Peyer's patch (tissue), 4 donors: ENCODE measurements around the gene CPED1. TPM values are rescaled to one million over a fixed set of nuclear protein-coding genes. Genes with fewer than 3 reads are reported as not detected.
"Not testable (repeated sequence)": the region's sequence is repeated elsewhere in the genome, so short reads cannot be mapped to it uniquely, and the experiment has no call there.

ENCODE experiments used
- DNase-seq, 3 donors: peaks; one replicate each; pipeline ENCODE4 v3.0.0-alpha.2; 2017 to 2019
- H3K27ac ChIP-seq, 4 donors: fragments of 200-600 bp; sonication (generic); one replicate each; pipeline ENCODE4 v1.5.1; 2016 to 2019
- H3K27me3 ChIP-seq, 2 donors: fragments of 200-600 bp; sonication (generic); one replicate each; pipeline ENCODE4 v1.5.1; 2019
- H3K36me3 ChIP-seq, 3 donors: fragments of 200-600 bp; sonication (generic); one replicate each; pipeline ENCODE4 v1.5.1; 2016 to 2019
- H3K4me1 ChIP-seq, 4 donors: fragments of 200-600 bp; sonication (generic); one replicate each; pipeline ENCODE4 v1.5.1; 2016 to 2019
- H3K4me3 ChIP-seq, 4 donors: fragments of 200-600 bp; sonication (generic); 1 replicate in 3 of 4; 2 replicates in 1 of 4; pipeline ENCODE4 v1.5.1; 2016 to 2019; ENCODE audit warnings: mild to moderate bottlenecking in 1 of 4
- H3K9me3 ChIP-seq, 4 donors: fragments of 200-600 bp; sonication (generic); one replicate each; pipeline ENCODE4 v1.5.1; 2016 to 2019; ENCODE audit warnings: mild to moderate bottlenecking in 1 of 4
- POLR2A ChIP-seq, 2 donors: fragments of 450-650 bp; IDR thresholded peaks; one replicate each; pipeline ENCODE4 v1.5.1; 2017; ENCODE audit warnings: antibody characterized with exemption in 2 of 2, mild to moderate bottlenecking in 2 of 2, moderate library complexity in 2 of 2
- total RNA-seq, 4 donors: library from RNA; depleted of rRNA; stranded (reverse); fragments of >200 nt; gene quantifications; one replicate each; pipeline ENCODE4 v1.1.0, GENCODE V29; 2016
- TF ChIP-seq, protein P1 (sequence below), 6 experiments: fragments of 450-650 bp in 4 of 6; fragments of 200-600 bp in 2 of 6; sonication (generic) in 1 of 6; IDR thresholded peaks; one replicate each; pipeline ENCODE4 v1.5.1; 2017 to 2019; ENCODE audit warnings: antibody characterized with exemption in 6 of 6, mild to moderate bottlenecking in 3 of 6, moderate library complexity in 1 of 6

Gene CPED1
- total RNA-seq, 4 donors from 2014 or later = 4.4 to 50.3 (median 8.5) TPM

DNA sequence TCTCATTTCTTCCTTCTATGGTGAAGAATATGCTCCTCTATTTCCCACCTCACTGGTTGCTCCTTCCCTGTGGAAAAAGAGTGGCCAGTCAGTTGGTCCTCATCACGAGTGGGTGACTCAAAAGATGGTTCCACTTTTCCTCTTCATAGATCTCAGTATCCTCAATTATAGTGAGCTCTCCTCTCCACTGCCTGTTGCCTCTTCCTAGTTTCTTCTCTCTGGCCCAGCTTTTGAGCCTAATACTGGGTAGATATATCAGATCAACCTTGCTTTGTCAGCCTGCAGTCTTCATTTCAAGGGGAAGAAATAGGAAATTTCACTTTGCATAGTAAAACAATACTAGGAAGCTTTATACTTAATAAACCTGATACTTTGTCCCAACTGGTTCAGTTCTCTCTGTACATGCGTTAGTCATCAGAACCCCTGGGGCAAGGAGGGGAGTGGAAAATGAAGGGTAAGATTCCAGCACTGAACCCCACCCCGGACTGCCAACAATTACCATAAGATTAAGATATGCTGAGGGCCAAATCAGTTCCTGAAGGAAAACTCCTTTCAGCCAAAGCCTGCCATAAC lies 324.8 kb downstream of the CPED1 start:
- no peak for TF ChIP-seq POLR2A (IDR thresholded peaks at IDR 0.05)
- TF ChIP-seq, protein P1, sequence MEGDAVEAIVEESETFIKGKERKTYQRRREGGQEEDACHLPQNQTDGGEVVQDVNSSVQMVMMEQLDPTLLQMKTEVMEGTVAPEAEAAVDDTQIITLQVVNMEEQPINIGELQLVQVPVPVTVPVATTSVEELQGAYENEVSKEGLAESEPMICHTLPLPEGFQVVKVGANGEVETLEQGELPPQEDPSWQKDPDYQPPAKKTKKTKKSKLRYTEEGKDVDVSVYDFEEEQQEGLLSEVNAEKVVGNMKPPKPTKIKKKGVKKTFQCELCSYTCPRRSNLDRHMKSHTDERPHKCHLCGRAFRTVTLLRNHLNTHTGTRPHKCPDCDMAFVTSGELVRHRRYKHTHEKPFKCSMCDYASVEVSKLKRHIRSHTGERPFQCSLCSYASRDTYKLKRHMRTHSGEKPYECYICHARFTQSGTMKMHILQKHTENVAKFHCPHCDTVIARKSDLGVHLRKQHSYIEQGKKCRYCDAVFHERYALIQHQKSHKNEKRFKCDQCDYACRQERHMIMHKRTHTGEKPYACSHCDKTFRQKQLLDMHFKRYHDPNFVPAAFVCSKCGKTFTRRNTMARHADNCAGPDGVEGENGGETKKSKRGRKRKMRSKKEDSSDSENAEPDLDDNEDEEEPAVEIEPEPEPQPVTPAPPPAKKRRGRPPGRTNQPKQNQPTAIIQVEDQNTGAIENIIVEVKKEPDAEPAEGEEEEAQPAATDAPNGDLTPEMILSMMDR (IDR thresholded peaks at IDR 0.05) = no peak
- H3K9me3 ChIP-seq = no peaks in the 10 kb centered on the region
- no peaks in the 10 kb centered on the region for H3K27me3 ChIP-seq
- no peaks in the 10 kb centered on the region for H3K4me1 ChIP-seq
- no peaks in the 10 kb centered on the region for H3K36me3 ChIP-seq
- H3K27ac ChIP-seq = peak overlapping the region in 1 of 4 donors; percentile 11
- no peak overlapping the region for H3K4me3 ChIP-seq
- DNase-seq = no peak

DNA sequence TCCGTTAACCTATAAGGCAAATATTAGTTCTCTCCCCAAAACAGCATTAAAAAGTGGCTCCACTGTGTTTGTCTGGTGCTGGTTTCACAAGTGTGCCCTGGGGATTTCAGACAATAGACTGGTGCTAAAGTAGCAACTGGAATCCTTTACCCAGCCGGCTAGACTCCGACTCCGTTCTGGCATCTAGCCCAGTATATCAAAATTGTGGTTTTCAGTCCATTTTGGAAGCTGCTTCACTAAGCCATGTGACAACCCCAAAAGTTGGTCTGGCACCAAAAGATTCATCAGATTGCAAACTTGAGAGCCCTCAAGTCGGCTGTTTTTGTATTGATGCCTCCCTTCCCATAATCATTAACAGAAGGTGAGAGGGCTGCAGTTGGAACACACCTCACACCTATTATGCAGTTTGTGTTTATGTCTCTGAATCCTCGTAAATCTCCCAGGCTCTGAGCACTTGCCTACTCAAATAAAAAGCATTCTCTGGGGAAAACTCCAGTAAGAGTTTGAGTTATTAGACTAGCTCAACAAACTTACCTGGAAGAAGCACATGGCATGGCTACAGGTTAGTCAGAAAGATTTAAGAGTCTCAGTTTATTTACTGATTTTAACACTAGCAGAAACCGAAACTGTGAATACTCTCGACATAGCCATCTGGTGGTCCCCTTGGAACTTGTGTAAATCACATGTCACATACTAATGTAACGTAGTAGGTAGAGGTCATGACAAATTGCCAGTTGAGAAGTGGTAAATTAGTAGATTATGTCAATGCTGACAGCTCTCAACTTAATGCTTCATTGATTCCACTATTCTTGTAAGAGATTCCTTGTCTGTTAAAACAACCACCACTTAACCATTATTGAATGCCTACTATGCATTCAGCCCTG lies 325.5 kb downstream of the CPED1 start:
- H3K4me3 ChIP-seq = peak overlapping the region in 1 of 4 donors; percentile 1
- no peaks in the 10 kb centered on the region for H3K4me1 ChIP-seq
- H3K27ac ChIP-seq = peak overlapping the region in 2 of 4 donors; percentile 2 to 11
- no peaks in the 10 kb centered on the region for H3K27me3 ChIP-seq
- TF ChIP-seq, protein P1 (IDR thresholded peaks at IDR 0.05) = no peak
- no peaks in the 10 kb centered on the region for H3K36me3 ChIP-seq
- DNase-seq = no peak
- H3K9me3 ChIP-seq = no peaks in the 10 kb centered on the region

DNA sequence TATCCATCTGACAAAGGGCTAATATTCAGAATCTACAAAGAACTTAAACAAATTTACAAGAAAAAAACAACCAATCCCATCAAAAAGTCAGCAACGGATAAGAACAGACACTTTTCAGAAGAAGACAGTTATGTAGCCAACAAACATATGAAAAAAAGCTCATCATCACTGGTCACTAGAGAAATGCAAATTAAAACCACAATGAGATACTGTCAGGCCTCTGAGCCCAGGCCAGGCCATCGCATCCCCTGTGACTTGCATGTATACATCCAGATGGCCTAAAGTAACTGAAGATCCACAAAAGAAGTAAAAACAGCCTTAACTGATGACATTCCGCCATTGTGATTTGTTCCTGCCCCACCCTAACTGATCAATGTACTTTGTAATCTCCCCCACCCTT lies 326.7 kb downstream of the CPED1 start:
- H3K27ac ChIP-seq, H3K9me3 ChIP-seq, H3K27me3 ChIP-seq, DNase-seq, H3K36me3 ChIP-seq, H3K4me3 ChIP-seq, H3K4me1 ChIP-seq: not testable (repeated sequence)

DNA sequence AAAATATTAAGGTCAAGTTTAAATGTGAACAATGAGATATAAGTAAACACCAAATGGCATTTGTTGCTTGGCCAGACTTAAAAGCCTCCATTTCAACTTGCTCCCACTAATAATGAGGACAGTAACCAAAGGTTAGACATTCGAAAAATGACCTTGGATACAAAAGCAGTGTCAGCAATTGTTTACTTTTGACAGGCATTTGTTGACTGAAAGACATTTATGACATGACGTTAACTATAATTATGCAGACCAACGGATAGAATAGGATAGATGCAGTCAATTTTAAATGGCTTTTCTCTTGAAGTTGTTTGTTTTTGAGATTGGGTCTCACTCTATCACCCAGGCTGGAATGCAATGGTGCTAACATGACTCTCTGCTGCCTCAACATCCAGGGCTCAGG lies 333.9 kb downstream of the CPED1 start:
- no peaks in the 10 kb centered on the region for H3K27me3 ChIP-seq
- H3K27ac ChIP-seq = no peak overlapping the region
- TF ChIP-seq POLR2A (IDR thresholded peaks at IDR 0.05) = no peak
- TF ChIP-seq, protein P1 (IDR thresholded peaks at IDR 0.05) = no peak
- H3K4me1 ChIP-seq = no peaks in the 10 kb centered on the region
- DNase-seq = no peak
- no peak overlapping the region for H3K4me3 ChIP-seq
- no peaks in the 10 kb centered on the region for H3K36me3 ChIP-seq
- no peaks in the 10 kb centered on the region for H3K9me3 ChIP-seq

DNA sequence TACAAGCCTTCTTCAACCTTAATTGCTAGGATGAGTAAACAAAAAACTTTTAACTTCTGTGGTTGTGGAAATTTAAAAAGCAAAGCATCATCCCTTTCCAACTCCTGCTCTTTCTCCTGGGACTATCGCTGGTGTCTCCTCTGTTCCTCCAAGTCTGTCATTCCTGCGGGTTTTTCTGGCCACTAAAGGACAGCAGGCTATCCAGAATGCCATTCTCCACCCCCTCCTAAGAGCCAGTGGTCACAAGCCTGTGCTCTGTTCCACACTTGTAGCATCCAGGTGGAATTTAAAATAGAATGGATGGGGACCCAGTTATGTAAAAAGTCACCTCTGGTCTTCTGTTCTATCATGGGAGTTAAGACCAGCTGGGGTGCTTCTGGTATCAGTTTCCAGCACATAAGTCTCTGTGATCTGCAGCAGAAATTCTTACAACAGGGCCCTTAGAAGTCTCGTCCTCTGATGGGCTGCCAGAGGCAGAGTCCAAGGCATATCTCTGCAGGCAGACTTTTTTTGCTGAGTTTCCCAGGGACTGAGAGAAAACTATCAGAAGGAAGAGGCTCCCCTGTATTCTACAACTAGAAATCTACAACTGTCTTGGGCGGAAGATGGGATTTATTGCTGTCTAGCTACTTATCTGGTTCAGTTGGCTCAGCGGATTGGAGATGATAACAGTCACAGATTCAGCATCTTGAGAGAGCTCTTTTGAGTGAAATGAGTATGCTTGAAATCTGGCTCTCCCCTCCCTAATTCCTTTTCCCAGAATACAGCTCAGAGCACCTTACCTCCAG lies 335.2 kb downstream of the CPED1 start:
- DNase-seq = no peak
- H3K9me3 ChIP-seq = no peaks in the 10 kb centered on the region
- H3K4me3 ChIP-seq = no peak overlapping the region

More for the DNA sequence above, 335.2 kb downstream of the CPED1 start:
- no peak for TF ChIP-seq POLR2A (IDR thresholded peaks at IDR 0.05)
- TF ChIP-seq, protein P1 (IDR thresholded peaks at IDR 0.05) = no peak
- Histone ChIP-seq H3K27ac (no peak overlapping the region), H3K4me1 (peaks cover 0 to under 1% (median 0%) of the 10 kb centered on the region in 4 donors), H3K36me3 (no peaks in the 10 kb centered on the region), H3K27me3 (peaks cover 0 to 4% of the 10 kb centered on the region in 2 donors)
